MM.1S (cell line): ENCODE measurements around the gene ULK4.

ENCODE experiments used
- DNase-seq: peaks from one replicate; pipeline ENCODE4 v3.0.0-alpha.2; 2015
- H2AFZ ChIP-seq: fragments of 300-600 bp; sonication (generic); 2 replicates; pipeline ENCODE4 v1.6.0; 2016; ENCODE audit warnings: antibody characterized with exemption, low read length
- H3F3A ChIP-seq: fragments of 300-600 bp; sonication (generic); 2 replicates; pipeline ENCODE4 v1.6.1; 2016; ENCODE audit warnings: mild to moderate bottlenecking, antibody characterized with exemption, low read length, moderate library complexity, mixed read lengths; ENCODE audit not compliant: insufficient read depth
- H3K27ac ChIP-seq: fragments of 300-600 bp; sonication (generic); 2 replicates; pipeline ENCODE4 v1.5.1; 2016; ENCODE audit warnings: mild to moderate bottlenecking, low read length
- H3K27me3 ChIP-seq: fragments of 300-600 bp; sonication (generic); replicated peaks from 2 replicates; pipeline ENCODE4 v1.6.0; 2016; ENCODE audit warnings: low read length; ENCODE audit not compliant: insufficient read depth
- H3K36me3 ChIP-seq: fragments of 300-600 bp; sonication (generic); replicated peaks from 2 replicates; pipeline ENCODE4 v1.6.1; 2016; ENCODE audit warnings: mild to moderate bottlenecking, low read length, mixed read lengths; ENCODE audit not compliant: insufficient read depth
- H3K4me1 ChIP-seq: fragments of 300-600 bp; sonication (generic); 2 replicates; pipeline ENCODE4 v1.6.1; 2016; ENCODE audit warnings: low read length, mixed read lengths
- H3K4me2 ChIP-seq: fragments of 300-600 bp; sonication (generic); 2 replicates; pipeline ENCODE4 v1.6.0; 2016; ENCODE audit warnings: low read depth, low read length
- H3K4me3 ChIP-seq: fragments of 300-600 bp; sonication (generic); 2 replicates; pipeline ENCODE4 v1.5.1; 2016; ENCODE audit warnings: low read length, mixed read lengths
- H3K79me2 ChIP-seq: fragments of 300-600 bp; sonication (generic); 2 replicates; pipeline ENCODE4 v1.6.1; 2016; ENCODE audit warnings: mixed run types, low read length, mixed read lengths
- H3K9ac ChIP-seq: fragments of 300-600 bp; sonication (generic); 2 replicates; pipeline ENCODE4 v1.6.1; 2016; ENCODE audit warnings: low read length, mixed read lengths
- H3K9me2 ChIP-seq: fragments of 300-600 bp; sonication (generic); replicated peaks from 2 replicates; pipeline ENCODE4 v1.6.1; 2016; ENCODE audit warnings: mild to moderate bottlenecking, low read length, mixed read lengths; ENCODE audit not compliant: insufficient read depth
- H3K9me3 ChIP-seq: fragments of 300-600 bp; sonication (generic); replicated peaks from 2 replicates; pipeline ENCODE4 v1.6.1; 2016; ENCODE audit warnings: mild to moderate bottlenecking, low read length, mixed read lengths; ENCODE audit not compliant: insufficient read depth
- H4K20me1 ChIP-seq: fragments of 300-600 bp; sonication (generic); 2 replicates; pipeline ENCODE4 v1.6.1; 2016; ENCODE audit warnings: mild to moderate bottlenecking, low read length, moderate library complexity, mixed read lengths; ENCODE audit not compliant: insufficient read depth
- EZH2 ChIP-seq: fragments of 300-600 bp; sonication (generic); optimal IDR thresholded peaks from 2 replicates; pipeline ENCODE3; 2017; ENCODE audit warnings: low read depth, mild to moderate bottlenecking, antibody characterized with exemption, low read length, mixed read lengths
- EZH2phosphoT487 ChIP-seq: fragments of 300-600 bp; sonication (generic); IDR thresholded peaks from 2 replicates; pipeline ENCODE4 v1.6.1; 2018; ENCODE audit warnings: antibody characterized with exemption, low read length
- TF ChIP-seq, protein P1 (sequence below): fragments of 300-600 bp; sonication (generic); IDR thresholded peaks from 2 replicates; pipeline ENCODE4 v1.5.1; 2016; ENCODE audit warnings: antibody characterized with exemption, low read length, mixed read lengths

The ULK4 gene

DNA sequence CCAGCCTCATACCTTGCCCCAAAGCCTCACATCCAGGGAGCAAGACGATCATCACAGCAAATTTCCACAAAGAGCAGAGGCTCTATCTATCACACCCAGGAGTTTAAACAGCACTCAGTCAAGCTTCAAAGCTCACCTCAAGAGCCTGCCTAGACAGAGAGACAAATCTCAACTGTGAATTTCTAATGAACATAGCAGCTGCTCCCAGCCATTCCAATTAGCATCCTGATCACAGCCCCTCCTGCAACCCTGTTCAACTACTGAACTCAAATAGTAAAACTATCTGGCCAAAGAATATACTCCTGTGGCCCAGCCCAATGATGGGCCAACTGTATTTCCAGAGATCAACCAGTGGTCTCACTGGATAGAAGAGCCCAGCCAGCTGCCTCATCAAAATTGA lies 492.8 kb downstream of the ULK4 start:
- no peaks in the 10 kb centered on the region for H3K27me3 ChIP-seq
- H3K4me3 ChIP-seq: no peak overlapping the region
- H3K36me3 ChIP-seq: no peaks in the 10 kb centered on the region
- no peaks in the 10 kb centered on the region for H3K79me2 ChIP-seq
- no peaks in the 10 kb centered on the region for H3K9me2 ChIP-seq
- H3K27ac ChIP-seq: no peak overlapping the region
- DNase-seq: no peak
- H3K9ac ChIP-seq: no peak overlapping the region
- no peak overlapping the region for H3K4me2 ChIP-seq
- no peaks in the 10 kb centered on the region for H4K20me1 ChIP-seq
- TF ChIP-seq EZH2phosphoT487 (no peak), EZH2 (no peak)
- TF ChIP-seq, protein P1, sequence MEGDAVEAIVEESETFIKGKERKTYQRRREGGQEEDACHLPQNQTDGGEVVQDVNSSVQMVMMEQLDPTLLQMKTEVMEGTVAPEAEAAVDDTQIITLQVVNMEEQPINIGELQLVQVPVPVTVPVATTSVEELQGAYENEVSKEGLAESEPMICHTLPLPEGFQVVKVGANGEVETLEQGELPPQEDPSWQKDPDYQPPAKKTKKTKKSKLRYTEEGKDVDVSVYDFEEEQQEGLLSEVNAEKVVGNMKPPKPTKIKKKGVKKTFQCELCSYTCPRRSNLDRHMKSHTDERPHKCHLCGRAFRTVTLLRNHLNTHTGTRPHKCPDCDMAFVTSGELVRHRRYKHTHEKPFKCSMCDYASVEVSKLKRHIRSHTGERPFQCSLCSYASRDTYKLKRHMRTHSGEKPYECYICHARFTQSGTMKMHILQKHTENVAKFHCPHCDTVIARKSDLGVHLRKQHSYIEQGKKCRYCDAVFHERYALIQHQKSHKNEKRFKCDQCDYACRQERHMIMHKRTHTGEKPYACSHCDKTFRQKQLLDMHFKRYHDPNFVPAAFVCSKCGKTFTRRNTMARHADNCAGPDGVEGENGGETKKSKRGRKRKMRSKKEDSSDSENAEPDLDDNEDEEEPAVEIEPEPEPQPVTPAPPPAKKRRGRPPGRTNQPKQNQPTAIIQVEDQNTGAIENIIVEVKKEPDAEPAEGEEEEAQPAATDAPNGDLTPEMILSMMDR: no peak
- H3F3A ChIP-seq: no peaks in the 10 kb centered on the region
- no peak overlapping the region for H2AFZ ChIP-seq
- H3K4me1 ChIP-seq: no peaks in the 10 kb centered on the region
- H3K9me3 ChIP-seq: no peaks in the 10 kb centered on the region

DNA sequence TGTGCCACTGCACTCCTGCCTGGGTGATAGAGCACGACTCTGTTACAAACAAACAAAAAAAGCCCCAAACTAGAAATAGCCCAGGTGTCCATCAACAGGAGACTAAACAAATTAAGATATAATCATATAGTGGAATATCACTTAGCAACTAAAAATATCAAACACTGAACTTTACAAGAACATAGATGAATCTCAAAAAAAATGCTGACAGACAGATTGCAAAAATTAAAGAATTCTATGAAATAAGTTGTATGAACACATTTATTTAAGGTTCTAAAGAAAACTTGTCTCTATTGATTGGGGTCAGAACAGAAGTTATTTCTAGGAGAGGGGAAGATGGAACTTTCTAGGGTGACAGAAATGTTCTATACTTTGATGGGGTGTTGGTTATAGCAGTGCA lies 494.4 kb downstream of the ULK4 start:
- DNase-seq: no peak
- Histone ChIP-seq H3K79me2 (no peaks in the 10 kb centered on the region), H3K4me3 (no peak overlapping the region), H3K9me3 (no peaks in the 10 kb centered on the region), H3K36me3 (no peaks in the 10 kb centered on the region), H3K27ac (no peak overlapping the region), H3K27me3 (no peaks in the 10 kb centered on the region), H3K9ac (no peak overlapping the region), H2AFZ (no peak overlapping the region), H3K4me1 (no peaks in the 10 kb centered on the region), H3K9me2 (peaks cover 4% of the 10 kb centered on the region; the same call in 1 of the 2 replicates), H3K4me2 (no peak overlapping the region), H4K20me1 (no peaks in the 10 kb centered on the region), H3F3A (no peaks in the 10 kb centered on the region)
- TF ChIP-seq, protein P1: no peak
- TF ChIP-seq EZH2 (no peak), EZH2phosphoT487 (no peak)

- Histone ChIP-seq H3K9ac (no peak overlapping the region), H3K4me2 (no peak overlapping the region), H3K27me3 (no peaks in the 10 kb centered on the region), H3K4me3 (no peak overlapping the region), H3K9me2 (peaks cover 4% of the 10 kb centered on the region; the same call in 1 of the 2 replicates), H3K79me2 (no peaks in the 10 kb centered on the region), H3F3A (no peaks in the 10 kb centered on the region), H3K4me1 (no peaks in the 10 kb centered on the region), H3K9me3 (no peaks in the 10 kb centered on the region), H3K27ac (no peak overlapping the region), H2AFZ (no peak overlapping the region), H3K36me3 (no peaks in the 10 kb centered on the region), H4K20me1 (no peaks in the 10 kb centered on the region)
- no peak for DNase-seq
- TF ChIP-seq EZH2: no peak
These were observed 497.0 kb downstream of the ULK4 start for GRCh38 chr3:41464858-41465257.

GRCh38 chr3:41464401-41464800 lies 497.5 kb downstream of the ULK4 start:
- no peaks in the 10 kb centered on the region for H3K27me3 ChIP-seq
- no peaks in the 10 kb centered on the region for H4K20me1 ChIP-seq
- no peak overlapping the region for H2AFZ ChIP-seq
- H3K36me3 ChIP-seq: no peaks in the 10 kb centered on the region
- no peaks in the 10 kb centered on the region for H3K4me1 ChIP-seq
- H3K9me2 ChIP-seq: peaks cover 4% of the 10 kb centered on the region; the same call in 1 of the 2 replicates
- H3K4me3 ChIP-seq: no peak overlapping the region
- no peak overlapping the region for H3K9ac ChIP-seq
- H3K9me3 ChIP-seq: no peaks in the 10 kb centered on the region
- H3K27ac ChIP-seq: no peak overlapping the region
- no peak overlapping the region for H3K4me2 ChIP-seq
- H3F3A ChIP-seq: no peaks in the 10 kb centered on the region
- TF ChIP-seq EZH2phosphoT487 (no peak), EZH2 (no peak)
- TF ChIP-seq, protein P1: no peak
- DNase-seq: no peak
- H3K79me2 ChIP-seq: no peaks in the 10 kb centered on the region
